ENCODE results near the gene BICRA.
"Not testable (repeated sequence)": the region's sequence is repeated elsewhere in the genome, so short reads cannot be mapped to it uniquely, and the experiment has no call there.

The BICRA gene

DNA sequence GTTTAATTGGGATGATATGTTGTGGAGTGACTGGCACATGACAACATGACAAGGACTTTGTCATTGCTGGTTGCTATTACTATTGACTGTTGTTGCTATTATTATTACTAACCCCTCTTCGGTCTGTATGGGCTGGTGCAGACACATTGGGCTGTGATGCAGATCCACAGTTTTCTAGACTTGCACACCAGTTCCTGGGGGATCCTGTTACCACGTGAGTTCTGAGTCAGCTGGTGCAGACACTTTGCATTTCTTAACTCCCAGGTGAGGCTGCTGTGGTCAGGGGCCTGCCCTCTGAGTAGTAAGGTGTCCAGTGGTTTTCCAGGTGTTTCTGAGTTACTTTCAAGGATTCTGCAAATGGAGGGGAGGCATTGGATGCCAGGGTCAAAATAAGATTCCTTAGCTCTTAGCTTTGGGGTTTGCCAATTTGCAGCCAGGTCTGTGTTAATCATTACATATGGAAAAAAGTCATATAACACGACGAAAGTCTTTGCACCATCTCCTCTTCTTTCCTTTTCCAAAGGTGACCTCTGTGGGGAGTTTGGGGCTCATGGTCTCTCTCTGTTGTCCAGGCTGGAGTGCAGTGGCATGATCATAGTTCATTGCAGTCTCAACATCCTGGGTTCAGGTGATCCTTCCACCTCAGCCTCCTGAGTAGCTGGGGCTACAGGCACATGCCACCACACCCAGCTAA, 19.3 kb downstream of the BICRA start:
- in situ Hi-C loops (cut with MboI; ENCODE audit: low sequenced_read_pairs), result no loop called here

DNA sequence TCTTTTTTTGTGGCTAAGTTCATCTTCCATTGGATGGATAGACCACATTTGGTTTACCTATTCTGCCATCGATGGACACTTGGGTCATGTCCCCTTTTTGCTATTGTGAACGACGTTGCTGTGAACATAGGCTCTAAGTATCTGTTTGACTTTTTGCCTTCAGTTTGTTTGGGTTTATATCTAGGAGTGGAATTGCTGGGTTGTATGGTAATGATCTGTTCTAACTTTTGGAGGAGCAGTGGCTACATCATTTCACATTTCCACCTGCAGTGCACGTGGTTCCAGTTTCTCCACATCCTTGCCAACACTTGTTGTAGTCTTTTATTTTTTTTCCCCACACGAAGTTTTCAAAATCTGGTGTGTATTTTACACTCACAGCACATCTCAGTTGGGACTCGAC, 21.7 kb downstream of the BICRA start:
- in situ Hi-C loops (cut with MboI; ENCODE audit: low sequenced_read_pairs), result no loop called here

GRCh38 chr19:47631681-47632446, 22.9 kb downstream of the BICRA start:
- in situ Hi-C loops (cut with MboI; ENCODE audit: low sequenced_read_pairs), result no loop called here

- in situ Hi-C loops (cut with MboI; ENCODE audit: low sequenced_read_pairs), result no loop called here
These were observed 24.6 kb downstream of the BICRA start for GRCh38 chr19:47633517-47633916.

GRCh38 chr19:47633996-47634395, 25.1 kb downstream of the BICRA start:
- in situ Hi-C loops (cut with MboI; ENCODE audit: low sequenced_read_pairs), result no loop called here

- in situ Hi-C loops (cut with MboI; ENCODE audit: low sequenced_read_pairs), result not testable (repeated sequence)
These were observed 26.3 kb downstream of the BICRA start for GRCh38 chr19:47635152-47635754.

DNA sequence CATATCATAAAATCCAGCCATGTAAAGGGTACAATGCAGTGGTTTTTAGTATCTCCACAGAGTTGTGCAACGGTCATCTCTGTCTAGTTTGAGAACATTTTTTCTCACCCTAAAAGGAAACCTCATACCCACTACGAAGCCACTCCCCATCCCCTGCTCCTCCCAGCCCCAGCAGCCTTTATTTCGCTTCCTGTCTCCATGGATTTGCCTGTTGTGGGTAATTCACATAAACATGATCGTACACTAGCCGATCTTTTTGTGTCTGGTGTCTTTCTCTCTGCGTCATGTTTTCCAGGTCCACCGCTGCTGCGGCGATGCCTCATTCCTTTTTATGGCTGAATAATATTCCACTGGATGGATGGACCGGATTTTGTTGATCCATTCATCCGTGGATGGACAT, 28.6 kb downstream of the BICRA start:
- in situ Hi-C loops (cut with MboI; ENCODE audit: low sequenced_read_pairs), result no loop called here

DNA sequence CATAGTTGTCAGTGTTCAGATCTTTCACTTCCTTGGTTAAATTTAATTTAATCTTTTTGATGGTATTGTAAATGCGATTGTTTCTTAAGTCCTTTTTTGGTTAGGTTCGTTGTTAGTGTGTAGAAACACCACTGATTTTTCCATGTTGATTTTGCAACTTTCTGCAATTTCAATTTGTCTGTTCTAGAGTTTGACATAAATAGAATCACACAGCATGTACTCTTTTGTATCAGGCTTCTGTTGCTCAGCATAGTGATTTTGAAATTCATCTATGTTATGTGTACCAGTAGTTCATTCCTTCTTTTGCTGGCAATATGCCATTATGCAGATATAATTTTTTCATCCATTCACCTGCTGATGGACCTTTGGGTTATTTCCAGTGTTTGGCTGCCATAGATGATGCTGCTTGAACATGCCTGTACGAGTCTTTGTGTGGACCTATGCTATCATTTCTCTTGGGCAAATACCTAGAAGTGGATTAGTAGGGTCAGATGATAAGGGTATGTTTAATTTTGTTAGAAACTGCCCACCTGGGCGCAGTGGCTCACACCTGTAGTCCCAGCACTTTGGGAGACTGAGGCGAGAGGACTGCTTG, 33.1 kb downstream of the BICRA start:
- in situ Hi-C loops (cut with MboI; ENCODE audit: low sequenced_read_pairs), result no loop called here

DNA sequence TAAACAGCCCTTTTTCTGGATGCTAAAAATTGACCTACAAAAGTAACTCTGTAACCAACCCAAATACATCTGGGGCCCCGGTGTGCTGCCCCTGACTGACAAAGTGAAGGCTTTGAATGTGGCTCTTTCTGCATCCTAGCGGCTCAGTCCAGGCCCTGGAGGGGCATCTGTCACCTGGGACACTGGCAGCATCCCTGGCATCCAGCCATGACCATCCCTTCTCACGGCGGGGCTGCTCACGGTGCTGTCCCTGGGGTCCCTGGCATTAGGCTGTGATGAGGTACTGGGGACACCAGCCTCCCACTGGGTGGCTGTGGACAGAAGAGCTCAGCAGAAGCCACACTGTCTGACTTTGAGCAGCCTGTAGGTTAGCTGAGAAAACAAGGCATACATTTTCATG, 34.3 kb downstream of the BICRA start:
- in situ Hi-C loops (cut with MboI; ENCODE audit: low sequenced_read_pairs), result no loop called here

DNA sequence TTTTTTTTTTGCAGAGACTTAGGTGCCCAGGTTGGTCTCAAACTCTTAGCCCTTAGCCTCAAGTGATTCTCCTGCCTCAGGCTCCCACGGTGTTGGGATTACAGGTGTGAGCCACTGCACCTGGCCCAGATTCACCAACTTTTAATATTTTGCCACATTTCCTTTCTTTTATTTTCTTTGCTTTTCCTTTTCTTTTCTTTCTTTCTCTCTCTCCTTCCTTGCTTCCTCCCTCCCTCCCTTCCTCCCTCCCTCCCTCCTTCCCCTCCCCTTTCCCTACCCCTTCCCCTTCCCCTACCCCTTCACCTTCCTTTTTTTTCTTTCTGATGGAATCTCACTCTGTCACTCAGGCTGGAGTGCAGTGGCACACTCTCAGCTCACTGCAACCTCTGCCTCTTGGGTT, 35.3 kb downstream of the BICRA start:
- in situ Hi-C loops (cut with MboI; ENCODE audit: low sequenced_read_pairs), result no loop called here

- in situ Hi-C loops (cut with MboI; ENCODE audit: low sequenced_read_pairs), result no loop called here
These were observed 36.0 kb downstream of the BICRA start for GRCh38 chr19:47644743-47645482.

GRCh38 chr19:47646924-47647323, 38.0 kb downstream of the BICRA start:
- in situ Hi-C loops (cut with MboI; ENCODE audit: low sequenced_read_pairs), result no loop called here

DNA sequence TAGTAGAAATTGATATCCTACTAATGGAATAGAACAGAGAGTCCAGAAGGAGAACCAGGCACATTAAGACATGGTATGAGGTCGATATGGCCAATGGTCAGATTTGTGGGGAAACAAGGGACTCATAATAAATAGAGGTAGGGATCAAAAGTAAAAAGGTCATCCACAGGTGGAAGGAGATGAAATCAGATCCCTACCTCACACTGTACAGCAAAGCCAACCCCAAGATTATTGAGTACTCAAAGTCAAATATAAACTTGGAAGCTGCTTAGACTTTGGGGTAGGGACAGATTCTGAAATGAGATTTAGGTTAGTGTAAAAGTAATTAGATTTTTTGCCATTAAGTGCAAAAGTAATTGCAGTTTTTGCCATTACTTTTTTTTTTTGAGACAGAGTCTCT, 40.7 kb downstream of the BICRA start:
- in situ Hi-C loops (cut with MboI; ENCODE audit: low sequenced_read_pairs), result no loop called here

GRCh38 chr19:47650700-47651099, 41.8 kb downstream of the BICRA start:
- in situ Hi-C loops (cut with MboI; ENCODE audit: low sequenced_read_pairs), result no loop called here

GRCh38 chr19:47651132-47651531, 42.2 kb downstream of the BICRA start:
- in situ Hi-C loops (cut with MboI; ENCODE audit: low sequenced_read_pairs), result no loop called here

- in situ Hi-C loops (cut with MboI; ENCODE audit: low sequenced_read_pairs), result no loop called here
These were observed 42.8 kb downstream of the BICRA start for GRCh38 chr19:47651691-47652090.

DNA sequence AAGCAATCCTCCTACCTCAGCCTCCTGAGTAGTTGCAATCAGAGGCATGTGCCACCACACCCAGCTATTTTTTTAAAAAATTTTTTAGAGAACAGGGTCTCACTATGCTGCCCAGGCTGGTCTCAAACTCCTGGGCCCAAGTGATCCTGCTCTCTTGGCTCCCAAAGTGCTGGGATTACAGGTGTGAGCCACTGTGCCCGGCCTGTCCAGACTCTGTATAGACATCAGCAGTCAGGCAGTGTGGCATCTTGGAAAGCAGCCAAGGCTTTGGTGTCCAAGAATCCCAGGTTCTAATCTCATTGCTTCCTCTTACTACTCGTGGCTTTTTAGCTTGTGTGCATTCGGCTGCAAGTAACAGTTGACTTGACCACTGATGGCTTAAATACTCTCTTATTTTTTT, 43.4 kb downstream of the BICRA start:
- in situ Hi-C loops (cut with MboI; ENCODE audit: low sequenced_read_pairs), result no loop called here

DNA sequence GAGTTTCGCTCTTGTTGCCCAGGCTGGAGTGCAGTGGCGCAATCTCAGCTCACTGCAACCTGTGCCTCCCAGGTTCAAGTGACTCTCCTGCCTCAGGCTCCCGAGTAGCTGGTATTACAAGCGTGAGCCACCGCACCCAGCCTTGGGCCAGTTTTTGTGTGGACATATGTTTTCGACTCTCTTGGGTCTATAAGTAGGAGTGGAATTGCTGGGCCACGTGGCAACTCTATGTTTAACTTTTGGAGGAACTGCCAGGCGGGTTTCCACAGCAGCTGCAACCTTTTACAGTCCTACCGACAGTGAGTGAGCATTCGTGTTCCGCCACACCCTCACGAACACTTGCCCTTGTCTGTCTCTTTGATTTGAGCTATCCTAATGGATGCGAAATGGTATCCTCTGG, 44.9 kb downstream of the BICRA start:
- in situ Hi-C loops (cut with MboI; ENCODE audit: low sequenced_read_pairs), result no loop called here

DNA sequence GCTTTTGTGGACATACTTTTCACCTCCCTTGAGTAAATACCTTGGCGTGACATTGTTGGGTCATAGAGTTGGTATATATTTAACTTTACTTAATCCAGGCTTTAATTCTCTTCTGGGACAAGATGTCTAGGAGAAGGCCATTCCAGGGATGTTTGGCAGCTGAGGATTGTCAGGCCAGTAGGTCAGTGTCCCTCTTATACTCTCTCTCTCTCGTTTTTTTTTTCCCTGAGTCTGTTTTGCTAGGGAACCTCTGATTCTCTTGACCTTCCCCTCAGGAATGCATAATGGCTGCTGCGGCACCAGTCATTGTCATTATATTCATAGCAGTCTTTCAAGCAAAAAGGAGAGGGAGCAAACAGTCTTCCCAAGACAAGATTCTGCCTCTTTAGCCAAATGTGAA, 48.8 kb downstream of the BICRA start:
- in situ Hi-C loops (cut with MboI; ENCODE audit: low sequenced_read_pairs), result no loop called here

DNA sequence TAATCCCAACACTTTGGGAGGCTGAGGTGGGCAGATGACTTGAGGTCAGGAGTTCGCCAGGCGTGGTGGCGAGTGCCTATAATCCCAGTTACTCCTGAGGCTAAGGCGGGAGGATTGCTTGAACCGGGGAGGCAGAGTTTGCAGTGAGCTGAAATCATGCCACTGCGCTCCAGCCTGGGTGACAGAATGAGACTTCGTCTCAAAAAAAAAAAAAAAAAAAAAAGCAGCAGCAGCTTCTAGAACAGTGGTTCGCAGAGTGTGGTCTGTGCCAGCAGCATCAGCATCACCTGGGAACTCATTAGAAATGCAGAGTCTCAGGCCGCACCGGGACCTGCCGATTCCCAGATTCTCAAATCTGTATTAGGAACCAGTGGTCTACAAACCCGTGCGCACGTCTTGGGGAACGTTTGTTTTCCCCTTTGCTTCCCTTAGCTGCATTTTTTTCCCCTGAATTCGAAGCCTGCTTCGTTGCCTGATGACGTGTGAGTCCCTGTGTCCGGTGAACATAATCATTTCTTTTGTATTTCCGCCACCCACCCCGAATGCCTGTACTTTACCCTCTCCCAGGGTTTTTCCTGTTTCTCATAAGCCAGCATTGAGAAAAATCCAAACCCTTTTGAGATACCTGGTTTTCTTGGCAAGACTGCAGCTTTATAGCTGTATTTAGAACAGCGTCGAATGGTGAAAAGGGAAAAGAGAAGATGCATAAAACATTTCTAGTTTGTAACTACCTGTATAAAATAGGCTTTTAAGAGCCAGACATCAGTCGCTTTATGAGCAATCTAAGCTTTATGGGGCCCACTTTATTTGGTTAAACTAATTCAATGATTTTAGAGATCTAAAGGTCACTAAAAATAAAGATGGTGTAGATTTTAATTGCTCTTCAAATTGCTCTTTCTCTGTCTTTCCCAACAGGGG, 49.8 kb downstream of the BICRA start:
- in situ Hi-C loops (cut with MboI; ENCODE audit: low sequenced_read_pairs), result no loop called here
